Testis (tissue), 2 donors: ENCODE results near the gene ALCAM.
A peak's percentile ranks its signal among the peaks of the same experiment; 100 is the strongest.

Source experiments
- POLR2A ChIP-seq: fragments of 450-650 bp; IDR thresholded peaks from one replicate; pipeline ENCODE4 v1.6.1; 2017; ENCODE audit warnings: antibody characterized with exemption, mild to moderate bottlenecking, moderate library complexity
- TF ChIP-seq, protein P1 (sequence below), 3 experiments: fragments of 450-650 bp in 2 of 3; fragments of 200-600 bp in 1 of 3; sonication (generic) in 1 of 3; IDR thresholded peaks; one replicate each; pipeline ENCODE4 v1.5.1; 2016 to 2019; ENCODE audit warnings: antibody characterized with exemption in 3 of 3, mild to moderate bottlenecking in 2 of 3, moderate library complexity in 1 of 3

DNA sequence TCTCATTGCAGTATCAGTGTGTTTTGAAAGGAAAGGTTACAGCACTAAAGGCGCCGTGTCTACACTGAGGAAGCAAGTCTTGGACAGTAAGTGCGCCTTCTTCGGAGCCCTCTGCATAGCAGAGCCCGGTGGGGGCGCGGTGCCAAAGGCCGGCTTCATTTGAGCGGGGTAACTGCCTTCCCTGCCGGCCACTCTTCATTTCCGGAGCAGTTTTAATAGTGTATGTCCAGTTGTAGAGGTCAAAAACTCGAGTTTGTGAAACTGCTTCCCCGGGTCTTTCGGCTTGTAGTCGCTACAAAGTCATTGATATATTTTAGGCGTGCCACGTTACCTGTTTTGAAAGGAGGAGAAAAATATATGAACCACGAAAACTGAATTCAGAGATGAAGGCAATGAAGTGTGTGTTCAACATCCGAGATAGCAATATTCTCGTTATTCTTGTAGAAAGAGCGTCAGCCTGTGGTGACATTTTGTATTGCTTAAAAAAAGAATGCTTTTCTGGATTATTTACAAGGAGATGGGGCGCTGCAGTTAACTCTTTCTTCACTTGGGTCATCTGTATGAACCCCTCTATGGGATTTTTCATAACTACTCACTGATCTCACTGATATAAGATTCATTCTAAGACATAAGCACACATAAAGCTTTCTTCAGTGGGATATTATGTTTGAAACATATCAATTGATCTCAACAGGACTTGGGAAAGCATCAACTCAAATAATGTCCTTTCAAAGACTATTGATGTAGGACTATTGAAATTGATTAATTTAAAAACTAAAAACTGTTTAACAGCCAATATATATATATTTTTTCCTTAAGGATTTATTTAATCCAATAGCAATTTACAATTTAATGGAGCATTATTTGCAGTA, 3.0 kb downstream of the ALCAM start:
- TF ChIP-seq, protein P1, sequence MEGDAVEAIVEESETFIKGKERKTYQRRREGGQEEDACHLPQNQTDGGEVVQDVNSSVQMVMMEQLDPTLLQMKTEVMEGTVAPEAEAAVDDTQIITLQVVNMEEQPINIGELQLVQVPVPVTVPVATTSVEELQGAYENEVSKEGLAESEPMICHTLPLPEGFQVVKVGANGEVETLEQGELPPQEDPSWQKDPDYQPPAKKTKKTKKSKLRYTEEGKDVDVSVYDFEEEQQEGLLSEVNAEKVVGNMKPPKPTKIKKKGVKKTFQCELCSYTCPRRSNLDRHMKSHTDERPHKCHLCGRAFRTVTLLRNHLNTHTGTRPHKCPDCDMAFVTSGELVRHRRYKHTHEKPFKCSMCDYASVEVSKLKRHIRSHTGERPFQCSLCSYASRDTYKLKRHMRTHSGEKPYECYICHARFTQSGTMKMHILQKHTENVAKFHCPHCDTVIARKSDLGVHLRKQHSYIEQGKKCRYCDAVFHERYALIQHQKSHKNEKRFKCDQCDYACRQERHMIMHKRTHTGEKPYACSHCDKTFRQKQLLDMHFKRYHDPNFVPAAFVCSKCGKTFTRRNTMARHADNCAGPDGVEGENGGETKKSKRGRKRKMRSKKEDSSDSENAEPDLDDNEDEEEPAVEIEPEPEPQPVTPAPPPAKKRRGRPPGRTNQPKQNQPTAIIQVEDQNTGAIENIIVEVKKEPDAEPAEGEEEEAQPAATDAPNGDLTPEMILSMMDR (IDR thresholded peaks at IDR 0.05), result peak; percentile 48 to 64 (median 53)
- no peak for TF ChIP-seq POLR2A
